ENCODE results near the gene RBM47.
"Not testable (repeated sequence)": the region's sequence is repeated elsewhere in the genome, so short reads cannot be mapped to it uniquely, and the experiment has no call there.

RBM47 gene

GRCh38 chr4:40570348-40571077, 59.2 kb downstream of the RBM47 start:
- in situ Hi-C loops (cut with HindIII; ENCODE audit: low sequenced_read_pairs), result no loop called here
- no peak overlapping the region for H3K4me3 ChIP-seq (ENCODE audit: low read depth, low read length)
- TF ChIP-seq CTCF (IDR thresholded peaks at IDR 0.05; ENCODE audit: low read depth, low read length, missing control alignments), result no peak
- no peak for DNase-seq (ENCODE audit: low read depth)

- no peak for DNase-seq (ENCODE audit: low read depth)
- no peak for TF ChIP-seq CTCF (IDR thresholded peaks at IDR 0.05; ENCODE audit: low read depth, low read length, missing control alignments)
- H3K4me3 ChIP-seq (ENCODE audit: low read depth, low read length), result no peak overlapping the region
- in situ Hi-C loops (cut with HindIII; ENCODE audit: low sequenced_read_pairs), result no loop called here
These were observed 64.7 kb downstream of the RBM47 start for GRCh38 chr4:40564815-40565483.

GRCh38 chr4:40564004-40564403, 65.7 kb downstream of the RBM47 start:
- DNase-seq (ENCODE audit: low read depth), result no peak
- no peak for TF ChIP-seq CTCF (IDR thresholded peaks at IDR 0.05; ENCODE audit: low read depth, low read length, missing control alignments)
- in situ Hi-C loops (cut with HindIII; ENCODE audit: low sequenced_read_pairs), result no loop called here
- H3K4me3 ChIP-seq (ENCODE audit: low read depth, low read length), result no peak overlapping the region

GRCh38 chr4:40563401-40563800, 66.3 kb downstream of the RBM47 start:
- no peak for TF ChIP-seq CTCF (IDR thresholded peaks at IDR 0.05; ENCODE audit: low read depth, low read length, missing control alignments)
- H3K4me3 ChIP-seq (ENCODE audit: low read depth, low read length), result no peak overlapping the region
- DNase-seq (ENCODE audit: low read depth), result no peak
- in situ Hi-C loops (cut with HindIII; ENCODE audit: low sequenced_read_pairs), result no loop called here

- no peak for TF ChIP-seq CTCF (IDR thresholded peaks at IDR 0.05; ENCODE audit: low read depth, low read length, missing control alignments)
- no peak overlapping the region for H3K4me3 ChIP-seq (ENCODE audit: low read depth, low read length)
- in situ Hi-C loops (cut with HindIII; ENCODE audit: low sequenced_read_pairs), result no loop called here
- DNase-seq (ENCODE audit: low read depth), result no peak
These were observed 67.0 kb downstream of the RBM47 start for GRCh38 chr4:40562681-40563080.

- no peak for DNase-seq (ENCODE audit: low read depth)
- TF ChIP-seq CTCF (IDR thresholded peaks at IDR 0.05; ENCODE audit: low read depth, low read length, missing control alignments), result no peak
- in situ Hi-C loops (cut with HindIII; ENCODE audit: low sequenced_read_pairs), result no loop called here
- no peak overlapping the region for H3K4me3 ChIP-seq (ENCODE audit: low read depth, low read length)
These were observed 67.5 kb downstream of the RBM47 start for GRCh38 chr4:40562208-40562607.

GRCh38 chr4:40561543-40562177, 68.0 kb downstream of the RBM47 start:
- DNase-seq (ENCODE audit: low read depth); in situ Hi-C loops (cut with HindIII; ENCODE audit: low sequenced_read_pairs); H3K4me3 ChIP-seq (ENCODE audit: low read depth, low read length): not testable (repeated sequence)

All from astrocyte of the cerebellum (primary cell).